Measurements from ENCODE around the gene C16orf89.
"Not testable (repeated sequence)": the region's sequence is repeated elsewhere in the genome, so short reads cannot be mapped to it uniquely, and the experiment has no call there.

DNA sequence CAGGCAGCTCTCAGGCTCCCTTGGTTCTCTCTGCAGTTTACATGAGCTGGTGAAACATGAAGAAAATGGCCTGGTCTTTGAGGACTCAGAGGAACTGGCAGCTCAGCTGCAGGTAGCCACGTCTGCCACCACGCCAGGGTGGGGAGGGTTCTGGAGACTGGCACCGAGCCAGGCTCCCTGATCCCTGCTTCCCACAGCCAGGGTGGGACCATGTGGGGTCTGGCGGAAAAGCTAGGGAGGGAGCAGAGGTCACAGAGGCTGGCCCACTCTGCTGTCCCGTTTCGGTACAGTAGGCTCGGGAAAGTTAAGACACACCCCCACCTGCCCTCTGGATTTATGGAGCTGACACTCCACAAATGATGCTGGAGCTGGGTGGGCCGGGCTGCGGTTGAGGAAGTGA is 17.9 kb upstream of the C16orf89 start:
- not testable (repeated sequence) for TF ChIP-seq CTCF (IDR thresholded peaks at IDR 0.05; ENCODE audit: insufficient read depth, low read length); POLR2AphosphoS5 (IDR thresholded peaks at IDR 0.05; ENCODE audit: low read depth); SPI1 (IDR thresholded peaks at IDR 0.05; ENCODE audit: borderline replicate concordance, low read depth); GABPA (IDR thresholded peaks at IDR 0.05; ENCODE audit: low read depth)
- TF ChIP-seq, protein P1, sequence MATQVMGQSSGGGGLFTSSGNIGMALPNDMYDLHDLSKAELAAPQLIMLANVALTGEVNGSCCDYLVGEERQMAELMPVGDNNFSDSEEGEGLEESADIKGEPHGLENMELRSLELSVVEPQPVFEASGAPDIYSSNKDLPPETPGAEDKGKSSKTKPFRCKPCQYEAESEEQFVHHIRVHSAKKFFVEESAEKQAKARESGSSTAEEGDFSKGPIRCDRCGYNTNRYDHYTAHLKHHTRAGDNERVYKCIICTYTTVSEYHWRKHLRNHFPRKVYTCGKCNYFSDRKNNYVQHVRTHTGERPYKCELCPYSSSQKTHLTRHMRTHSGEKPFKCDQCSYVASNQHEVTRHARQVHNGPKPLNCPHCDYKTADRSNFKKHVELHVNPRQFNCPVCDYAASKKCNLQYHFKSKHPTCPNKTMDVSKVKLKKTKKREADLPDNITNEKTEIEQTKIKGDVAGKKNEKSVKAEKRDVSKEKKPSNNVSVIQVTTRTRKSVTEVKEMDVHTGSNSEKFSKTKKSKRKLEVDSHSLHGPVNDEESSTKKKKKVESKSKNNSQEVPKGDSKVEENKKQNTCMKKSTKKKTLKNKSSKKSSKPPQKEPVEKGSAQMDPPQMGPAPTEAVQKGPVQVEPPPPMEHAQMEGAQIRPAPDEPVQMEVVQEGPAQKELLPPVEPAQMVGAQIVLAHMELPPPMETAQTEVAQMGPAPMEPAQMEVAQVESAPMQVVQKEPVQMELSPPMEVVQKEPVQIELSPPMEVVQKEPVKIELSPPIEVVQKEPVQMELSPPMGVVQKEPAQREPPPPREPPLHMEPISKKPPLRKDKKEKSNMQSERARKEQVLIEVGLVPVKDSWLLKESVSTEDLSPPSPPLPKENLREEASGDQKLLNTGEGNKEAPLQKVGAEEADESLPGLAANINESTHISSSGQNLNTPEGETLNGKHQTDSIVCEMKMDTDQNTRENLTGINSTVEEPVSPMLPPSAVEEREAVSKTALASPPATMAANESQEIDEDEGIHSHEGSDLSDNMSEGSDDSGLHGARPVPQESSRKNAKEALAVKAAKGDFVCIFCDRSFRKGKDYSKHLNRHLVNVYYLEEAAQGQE (IDR thresholded peaks at IDR 0.05; ENCODE audit: insufficient replicate concordance, low read depth), result not testable (repeated sequence)
